Breast epithelium (tissue), 3 donors: ENCODE data around the gene DSE.

Experiments
- POLR2A ChIP-seq: fragments of 450-650 bp; IDR thresholded peaks from one replicate; pipeline ENCODE4 v1.6.1; 2016; ENCODE audit warnings: antibody characterized with exemption, mild to moderate bottlenecking, moderate library complexity
- TF ChIP-seq, protein P1 (sequence below), 3 donors: fragments of 450-650 bp; IDR thresholded peaks; one replicate each; pipeline ENCODE4 v1.5.1; 2016 to 2017; ENCODE audit warnings: antibody characterized with exemption in 3 of 3, mild to moderate bottlenecking in 3 of 3, moderate library complexity in 3 of 3

DNA sequence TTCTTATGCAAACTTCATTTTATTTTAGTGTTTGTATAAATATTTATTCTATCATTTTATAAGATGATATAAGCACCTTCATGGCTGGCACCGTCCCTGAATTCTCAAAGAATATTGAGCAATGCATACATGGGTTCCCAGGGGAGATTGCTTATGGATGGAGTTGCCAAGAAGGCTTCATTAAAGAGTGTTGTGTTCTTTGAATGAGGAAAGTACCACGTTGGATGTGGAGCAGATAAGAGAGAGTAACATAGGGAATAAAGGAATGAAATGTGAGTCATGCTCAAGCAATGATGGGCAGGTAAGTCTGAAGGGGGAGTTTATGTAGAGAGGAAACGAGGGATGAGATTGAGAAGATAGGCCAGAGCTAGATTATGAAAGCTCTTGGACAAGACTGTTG is 10.3 kb downstream of the DSE start:
- TF ChIP-seq, protein P1, sequence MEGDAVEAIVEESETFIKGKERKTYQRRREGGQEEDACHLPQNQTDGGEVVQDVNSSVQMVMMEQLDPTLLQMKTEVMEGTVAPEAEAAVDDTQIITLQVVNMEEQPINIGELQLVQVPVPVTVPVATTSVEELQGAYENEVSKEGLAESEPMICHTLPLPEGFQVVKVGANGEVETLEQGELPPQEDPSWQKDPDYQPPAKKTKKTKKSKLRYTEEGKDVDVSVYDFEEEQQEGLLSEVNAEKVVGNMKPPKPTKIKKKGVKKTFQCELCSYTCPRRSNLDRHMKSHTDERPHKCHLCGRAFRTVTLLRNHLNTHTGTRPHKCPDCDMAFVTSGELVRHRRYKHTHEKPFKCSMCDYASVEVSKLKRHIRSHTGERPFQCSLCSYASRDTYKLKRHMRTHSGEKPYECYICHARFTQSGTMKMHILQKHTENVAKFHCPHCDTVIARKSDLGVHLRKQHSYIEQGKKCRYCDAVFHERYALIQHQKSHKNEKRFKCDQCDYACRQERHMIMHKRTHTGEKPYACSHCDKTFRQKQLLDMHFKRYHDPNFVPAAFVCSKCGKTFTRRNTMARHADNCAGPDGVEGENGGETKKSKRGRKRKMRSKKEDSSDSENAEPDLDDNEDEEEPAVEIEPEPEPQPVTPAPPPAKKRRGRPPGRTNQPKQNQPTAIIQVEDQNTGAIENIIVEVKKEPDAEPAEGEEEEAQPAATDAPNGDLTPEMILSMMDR (IDR thresholded peaks at IDR 0.05), result no peak
- no peak for TF ChIP-seq POLR2A
